ENCODE data around the gene MARCHF9.

DNA sequence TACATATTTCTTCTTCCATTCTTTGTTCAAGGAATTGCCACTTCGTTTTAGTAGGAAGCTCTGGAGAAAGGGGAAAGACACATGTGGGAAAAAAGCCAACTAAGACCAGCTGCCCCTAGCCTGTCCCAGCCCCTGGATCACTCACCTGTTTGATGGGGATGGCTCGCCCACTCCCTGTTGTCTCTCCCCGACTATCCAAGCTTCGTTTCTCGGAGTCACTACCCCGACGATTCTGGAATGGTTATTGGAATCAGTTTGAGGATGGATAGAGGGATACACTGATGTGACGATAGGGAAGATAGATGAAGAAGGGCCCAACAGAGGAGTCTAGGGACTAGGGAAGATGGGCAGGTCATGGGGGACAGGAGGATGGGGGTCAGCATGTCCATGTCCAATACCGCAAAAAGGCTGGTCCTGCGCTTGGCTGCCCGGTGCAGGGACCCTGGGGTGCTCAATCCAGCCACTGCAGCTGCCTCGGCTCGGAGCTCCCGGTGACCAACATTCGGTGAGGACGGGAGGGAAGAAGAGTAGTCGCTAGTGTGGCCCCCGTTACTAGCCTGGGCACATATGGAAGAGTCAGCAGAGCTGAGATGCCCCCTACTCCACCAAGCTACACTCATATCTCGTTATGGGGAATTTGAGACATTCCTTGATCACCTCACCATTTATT lies 23.4 kb upstream of the MARCHF9 start:
- TF ChIP-seq, protein P1, sequence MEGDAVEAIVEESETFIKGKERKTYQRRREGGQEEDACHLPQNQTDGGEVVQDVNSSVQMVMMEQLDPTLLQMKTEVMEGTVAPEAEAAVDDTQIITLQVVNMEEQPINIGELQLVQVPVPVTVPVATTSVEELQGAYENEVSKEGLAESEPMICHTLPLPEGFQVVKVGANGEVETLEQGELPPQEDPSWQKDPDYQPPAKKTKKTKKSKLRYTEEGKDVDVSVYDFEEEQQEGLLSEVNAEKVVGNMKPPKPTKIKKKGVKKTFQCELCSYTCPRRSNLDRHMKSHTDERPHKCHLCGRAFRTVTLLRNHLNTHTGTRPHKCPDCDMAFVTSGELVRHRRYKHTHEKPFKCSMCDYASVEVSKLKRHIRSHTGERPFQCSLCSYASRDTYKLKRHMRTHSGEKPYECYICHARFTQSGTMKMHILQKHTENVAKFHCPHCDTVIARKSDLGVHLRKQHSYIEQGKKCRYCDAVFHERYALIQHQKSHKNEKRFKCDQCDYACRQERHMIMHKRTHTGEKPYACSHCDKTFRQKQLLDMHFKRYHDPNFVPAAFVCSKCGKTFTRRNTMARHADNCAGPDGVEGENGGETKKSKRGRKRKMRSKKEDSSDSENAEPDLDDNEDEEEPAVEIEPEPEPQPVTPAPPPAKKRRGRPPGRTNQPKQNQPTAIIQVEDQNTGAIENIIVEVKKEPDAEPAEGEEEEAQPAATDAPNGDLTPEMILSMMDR (IDR thresholded peaks at IDR 0.05), result no peak
- no peak for TF ChIP-seq EP300 (IDR thresholded peaks at IDR 0.05)
- no peak for TF ChIP-seq POLR2A (IDR thresholded peaks at IDR 0.05)
- no peak for TF ChIP-seq POLR2AphosphoS5 (IDR thresholded peaks at IDR 0.05)
